Glutamatergic neuron (in vitro differentiated cells): ENCODE data around the gene MICAL3. TPM values are rescaled to one million over a fixed set of nuclear protein-coding genes. Genes with fewer than 3 reads are reported as not detected.

ENCODE experiments used
- DNase-seq: peaks from one replicate; pipeline ENCODE4 v3.0.0; 2022
- H3K27ac Mint-ChIP-seq: one replicate; pipeline ENCODE4 v1.8.0; 2020; ENCODE audit warnings: mild to moderate bottlenecking, mixed read lengths, inconsistent platforms; ENCODE audit not compliant: unreplicated experiment
- H3K27me3 Mint-ChIP-seq: one replicate; pipeline ENCODE4 v1.8.0; 2020; ENCODE audit warnings: mild to moderate bottlenecking, moderate library complexity, mixed read lengths, inconsistent platforms; ENCODE audit not compliant: unreplicated experiment
- H3K36me3 Mint-ChIP-seq: one replicate; pipeline ENCODE4 v1.8.0; 2020; ENCODE audit warnings: mild to moderate bottlenecking, mixed read lengths, inconsistent platforms; ENCODE audit not compliant: unreplicated experiment
- H3K4me1 Mint-ChIP-seq: one replicate; pipeline ENCODE4 v1.8.0; 2020; ENCODE audit warnings: mild to moderate bottlenecking, low read depth, mixed read lengths, inconsistent platforms; ENCODE audit not compliant: unreplicated experiment
- H3K4me3 Mint-ChIP-seq: one replicate; pipeline ENCODE4 v1.8.0; 2020; ENCODE audit warnings: mild to moderate bottlenecking, mixed read lengths, inconsistent platforms; ENCODE audit not compliant: unreplicated experiment
- H3K9me3 Mint-ChIP-seq: one replicate; pipeline ENCODE4 v1.8.0; 2020; ENCODE audit warnings: mild to moderate bottlenecking, moderate library complexity, mixed read lengths, inconsistent platforms; ENCODE audit not compliant: unreplicated experiment
- total RNA-seq: library from RNA; stranded (reverse); fragmentation: NEBNext Ultra II Directional; extraction: Animal tissue kit (Norgen Biotek cat#: 25700); gene quantifications from one replicate; pipeline ENCODE4 v1.2.1, GENCODE V29; 2021; ENCODE audit not compliant: unreplicated experiment
- TF ChIP-seq, protein P1 (sequence below): fragments of 200-600 bp; sonication (generic); IDR thresholded peaks from one replicate; pipeline ENCODE4 v1.5.0; 2021; ENCODE audit not compliant: partially characterized antibody, unreplicated experiment

MICAL3 gene
- total RNA-seq, 1 donor from 2014 or later, result 132 TPM

DNA sequence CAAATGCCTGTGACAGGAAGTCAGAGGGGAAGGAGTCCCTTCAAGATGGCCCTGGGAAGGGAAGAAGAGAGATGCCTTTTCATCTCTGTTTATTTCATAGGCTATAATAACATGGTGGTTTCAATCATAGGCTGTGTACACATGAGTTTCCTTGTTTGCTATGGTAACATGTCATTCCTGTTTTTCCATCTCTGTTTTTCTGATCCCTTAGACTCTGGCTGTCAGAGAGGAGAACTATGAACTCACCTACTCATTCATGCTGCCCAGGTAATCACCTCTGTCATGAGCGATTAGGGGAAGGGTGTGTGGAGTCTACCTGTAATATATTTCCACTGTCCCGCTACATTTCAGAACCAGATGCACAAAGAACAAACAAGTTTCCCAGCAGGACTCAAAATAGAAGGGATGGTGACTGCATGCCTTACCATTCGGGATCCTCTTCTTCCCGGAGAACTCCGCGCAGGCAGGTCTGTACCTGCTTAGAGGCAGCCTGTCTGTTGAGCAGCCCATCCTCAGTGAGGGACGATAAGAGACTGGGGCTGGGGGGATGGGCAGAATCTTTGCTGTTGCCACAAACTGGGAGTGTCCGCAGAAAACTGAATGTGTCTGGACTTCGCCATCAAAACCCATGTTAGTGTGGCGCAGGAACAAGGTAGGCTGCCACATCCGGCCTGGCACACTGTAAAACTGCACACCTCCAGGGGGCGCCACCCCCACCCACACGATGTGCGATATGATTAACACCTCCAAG is 46.4 kb upstream of the MICAL3 start:
- H3K36me3 Mint-ChIP-seq, result no peaks in the 10 kb centered on the region
- H3K4me3 Mint-ChIP-seq, result no peak overlapping the region
- TF ChIP-seq, protein P1, sequence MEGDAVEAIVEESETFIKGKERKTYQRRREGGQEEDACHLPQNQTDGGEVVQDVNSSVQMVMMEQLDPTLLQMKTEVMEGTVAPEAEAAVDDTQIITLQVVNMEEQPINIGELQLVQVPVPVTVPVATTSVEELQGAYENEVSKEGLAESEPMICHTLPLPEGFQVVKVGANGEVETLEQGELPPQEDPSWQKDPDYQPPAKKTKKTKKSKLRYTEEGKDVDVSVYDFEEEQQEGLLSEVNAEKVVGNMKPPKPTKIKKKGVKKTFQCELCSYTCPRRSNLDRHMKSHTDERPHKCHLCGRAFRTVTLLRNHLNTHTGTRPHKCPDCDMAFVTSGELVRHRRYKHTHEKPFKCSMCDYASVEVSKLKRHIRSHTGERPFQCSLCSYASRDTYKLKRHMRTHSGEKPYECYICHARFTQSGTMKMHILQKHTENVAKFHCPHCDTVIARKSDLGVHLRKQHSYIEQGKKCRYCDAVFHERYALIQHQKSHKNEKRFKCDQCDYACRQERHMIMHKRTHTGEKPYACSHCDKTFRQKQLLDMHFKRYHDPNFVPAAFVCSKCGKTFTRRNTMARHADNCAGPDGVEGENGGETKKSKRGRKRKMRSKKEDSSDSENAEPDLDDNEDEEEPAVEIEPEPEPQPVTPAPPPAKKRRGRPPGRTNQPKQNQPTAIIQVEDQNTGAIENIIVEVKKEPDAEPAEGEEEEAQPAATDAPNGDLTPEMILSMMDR, result no peak
- H3K9me3 Mint-ChIP-seq, result peaks cover 2% of the 10 kb centered on the region
- H3K27me3 Mint-ChIP-seq, result no peaks in the 10 kb centered on the region
- H3K4me1 Mint-ChIP-seq, result no peaks in the 10 kb centered on the region
- H3K27ac Mint-ChIP-seq, result no peak overlapping the region
- no peak for DNase-seq

- Mint-ChIP-seq H3K36me3 (peaks cover 1% of the 10 kb centered on the region), H3K27ac (no peak overlapping the region), H3K27me3 (peaks cover 2% of the 10 kb centered on the region), H3K9me3 (peaks cover 3% of the 10 kb centered on the region), H3K4me1 (peaks cover 1% of the 10 kb centered on the region), H3K4me3 (no peak overlapping the region)
- TF ChIP-seq, protein P1, result no peak
- DNase-seq, result no peak
Measured at GRCh38 chr22:18070041-18070440, 45.7 kb upstream of the MICAL3 start.

DNA sequence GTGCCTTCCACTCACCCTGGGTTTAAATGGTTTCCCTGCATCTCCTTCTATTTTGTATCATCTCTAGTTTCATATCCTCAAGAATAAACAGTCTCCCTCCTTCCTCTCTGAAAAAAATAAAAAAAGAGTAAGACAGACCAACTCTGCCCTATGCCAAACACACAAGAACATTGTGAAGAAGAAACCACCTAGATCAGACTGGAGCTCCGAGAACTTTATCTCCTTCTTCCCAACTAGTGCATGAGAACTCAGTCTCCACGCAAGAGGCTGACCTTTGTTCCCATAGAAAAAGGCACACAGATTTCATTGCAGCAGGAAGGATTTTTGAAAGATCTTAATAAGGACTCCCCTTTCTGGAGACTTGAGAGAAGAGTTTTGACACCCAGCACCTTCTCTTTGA is 44.7 kb upstream of the MICAL3 start:
- H3K27ac Mint-ChIP-seq, result no peak overlapping the region
- TF ChIP-seq, protein P1, result no peak
- H3K9me3 Mint-ChIP-seq, result peaks cover 6% of the 10 kb centered on the region
- no peak for DNase-seq
- peaks cover 5% of the 10 kb centered on the region for H3K36me3 Mint-ChIP-seq
- peaks cover 9% of the 10 kb centered on the region for H3K27me3 Mint-ChIP-seq
- H3K4me3 Mint-ChIP-seq, result no peak overlapping the region
- H3K4me1 Mint-ChIP-seq, result peaks cover 2% of the 10 kb centered on the region

DNA sequence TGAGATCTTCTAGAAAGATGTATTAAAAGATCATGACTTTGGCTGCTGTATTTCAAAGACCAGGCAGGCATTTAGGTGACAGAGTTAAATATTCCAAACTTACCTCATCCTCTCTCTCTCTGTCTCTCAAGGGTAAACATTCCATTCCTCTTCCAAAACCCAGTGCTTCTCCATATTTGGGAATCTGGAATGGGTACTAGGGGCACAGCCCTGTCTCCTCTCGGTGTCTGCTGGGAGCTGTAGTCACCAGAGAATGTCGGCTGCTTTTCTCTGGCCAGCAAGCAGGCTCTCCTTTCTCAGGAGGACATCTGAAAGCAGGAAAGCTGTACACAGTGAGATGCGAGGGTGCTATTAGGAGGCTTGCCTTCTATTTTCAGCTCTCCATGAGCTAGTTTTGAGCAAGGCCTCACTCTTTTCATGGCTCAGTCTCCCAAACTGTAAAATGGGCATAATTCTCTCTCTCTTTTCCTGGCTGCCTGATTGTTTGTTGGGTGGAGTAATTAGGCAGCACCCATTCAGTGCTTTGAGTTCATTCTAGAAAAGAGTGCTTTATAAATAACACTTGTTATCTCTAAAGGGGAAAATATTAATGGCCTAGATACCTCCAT is 44.1 kb upstream of the MICAL3 start:
- DNase-seq, result no peak
- Mint-ChIP-seq H3K27me3 (peaks cover 9% of the 10 kb centered on the region), H3K4me1 (peaks cover 2% of the 10 kb centered on the region), H3K27ac (no peak overlapping the region), H3K9me3 (peaks cover 6% of the 10 kb centered on the region), H3K4me3 (no peak overlapping the region), H3K36me3 (peaks cover 5% of the 10 kb centered on the region)
- TF ChIP-seq, protein P1, result no peak
